ENCODE measurements around the gene PTPRG.

The PTPRG gene

DNA sequence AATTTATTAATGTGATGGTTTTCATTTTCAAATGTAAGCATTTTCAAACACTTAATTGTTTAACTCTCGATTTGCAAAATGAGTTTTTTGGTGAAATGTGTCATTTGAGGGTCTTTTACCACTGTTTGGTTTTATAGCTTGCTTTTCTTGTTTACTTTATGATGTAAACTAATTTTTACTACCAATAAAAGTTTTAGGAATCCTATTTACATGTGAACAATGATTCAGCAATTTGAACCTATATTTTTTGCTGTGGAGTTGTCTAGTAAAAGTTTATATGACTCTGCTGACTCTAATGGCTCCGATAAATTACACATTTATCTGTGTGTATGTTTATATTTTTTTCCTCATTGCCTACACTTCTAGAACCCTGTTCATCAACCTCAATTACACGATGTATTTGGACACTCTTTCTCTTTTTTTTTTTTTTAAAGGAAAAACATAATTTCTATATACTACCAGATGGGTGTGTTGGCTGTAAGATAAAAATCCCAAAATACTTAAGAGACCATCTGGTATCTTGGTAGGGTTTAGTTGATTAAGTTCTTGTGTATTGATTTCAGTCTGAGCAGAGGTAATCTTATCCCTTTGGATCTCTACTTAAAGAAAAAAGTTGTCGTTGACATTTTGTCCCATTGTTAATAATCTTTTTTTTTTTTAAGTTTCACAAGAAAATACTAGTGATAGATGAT, 89.5 kb downstream of the PTPRG start:
- no peak overlapping the region for H3K4me3 ChIP-seq (ENCODE audit: low read length)
- TF ChIP-seq CTCF (IDR thresholded peaks at IDR 0.05; ENCODE audit: insufficient read depth, low read depth, low read length, missing control alignments) = no peak
- no peak for DNase-seq (ENCODE audit: low read depth)

GRCh38 chr3:61657689-61658088, 96.3 kb downstream of the PTPRG start:
- DNase-seq (ENCODE audit: low read depth) = no peak
- no peak overlapping the region for H3K4me3 ChIP-seq (ENCODE audit: low read length)
- TF ChIP-seq CTCF (IDR thresholded peaks at IDR 0.05; ENCODE audit: insufficient read depth, low read depth, low read length, missing control alignments) = no peak

DNA sequence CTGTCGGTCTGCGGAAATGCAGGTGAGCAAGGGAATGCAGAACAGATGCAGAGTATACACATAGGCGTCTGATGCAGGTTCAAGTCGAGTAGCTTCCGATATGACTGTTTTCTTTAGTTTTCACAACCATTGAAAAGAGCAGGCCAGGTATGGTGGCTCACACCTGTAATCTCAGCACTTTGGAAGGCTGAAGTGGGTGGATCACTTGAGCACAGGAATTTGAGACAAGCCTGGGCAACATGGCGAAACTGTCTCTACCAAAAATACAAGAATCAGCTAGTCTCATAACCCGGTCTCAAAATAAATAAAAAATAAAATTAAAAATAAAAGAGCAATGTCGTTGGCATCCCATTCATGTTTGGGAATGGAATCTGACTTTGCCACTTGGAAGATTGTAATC, 101.5 kb downstream of the PTPRG start:
- DNase-seq (ENCODE audit: low read depth) = peak; percentile 87
- H3K4me3 ChIP-seq (ENCODE audit: low read length) = no peak overlapping the region
- no peak for TF ChIP-seq CTCF (IDR thresholded peaks at IDR 0.05; ENCODE audit: insufficient read depth, low read depth, low read length, missing control alignments)

GRCh38 chr3:61663356-61664104, 102.2 kb downstream of the PTPRG start:
- no peak overlapping the region for H3K4me3 ChIP-seq (ENCODE audit: low read length)
- no peak for TF ChIP-seq CTCF (IDR thresholded peaks at IDR 0.05; ENCODE audit: insufficient read depth, low read depth, low read length, missing control alignments)
- no peak for DNase-seq (ENCODE audit: low read depth)

DNA sequence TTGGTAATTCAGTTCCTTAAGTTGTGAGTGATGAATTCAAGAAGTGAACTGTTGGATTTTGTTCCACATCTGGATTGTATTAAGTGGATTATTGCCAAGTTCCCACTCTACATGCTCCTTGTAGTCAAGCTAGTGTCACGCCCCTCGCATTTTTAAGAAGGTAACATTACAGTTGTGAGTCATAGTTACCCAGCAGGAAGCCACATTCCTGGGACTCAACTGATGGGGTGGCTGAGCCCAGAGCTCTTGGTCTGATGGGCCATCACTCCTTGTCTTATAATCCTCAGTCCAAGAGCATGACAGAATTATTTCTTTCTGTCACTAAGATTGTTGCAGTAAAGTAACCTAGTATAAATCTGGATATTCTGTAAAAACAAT, 102.7 kb downstream of the PTPRG start:
- no peak for TF ChIP-seq CTCF (IDR thresholded peaks at IDR 0.05; ENCODE audit: insufficient read depth, low read depth, low read length, missing control alignments)
- H3K4me3 ChIP-seq (ENCODE audit: low read length) = no peak overlapping the region
- peak; percentile 87 for DNase-seq (ENCODE audit: low read depth)

GRCh38 chr3:61665121-61665520, 103.8 kb downstream of the PTPRG start:
- H3K4me3 ChIP-seq (ENCODE audit: low read length) = no peak overlapping the region
- TF ChIP-seq CTCF (IDR thresholded peaks at IDR 0.05; ENCODE audit: insufficient read depth, low read depth, low read length, missing control alignments) = no peak
- DNase-seq (ENCODE audit: low read depth) = no peak
